GM23338 (cell line): ENCODE results near the gene TLX3.

Experiments
- CREB1 ChIP-seq: fragments of 250-450 bp; sonication (Bioruptor Pico); IDR thresholded peaks from 2 replicates; pipeline ENCODE4 v1.5.0; 2020; ENCODE audit warnings: low read depth, mild to moderate bottlenecking, moderate library complexity
- EZH2 ChIP-seq: fragments of 200-600 bp; sonication (generic); IDR thresholded peaks from one replicate; pipeline ENCODE4 v1.8.0; 2017; ENCODE audit warnings: antibody characterized with exemption, mild to moderate bottlenecking, low read depth; ENCODE audit not compliant: unreplicated experiment
- EZH2phosphoT487 ChIP-seq: fragments of 200-600 bp; sonication (generic); IDR thresholded peaks from one replicate; pipeline ENCODE4 v1.8.1; 2018; ENCODE audit warnings: antibody characterized with exemption; ENCODE audit not compliant: unreplicated experiment
- JUNB ChIP-seq: IDR thresholded peaks from one replicate; pipeline ENCODE4 v1.6.1; 2016; ENCODE audit warnings: antibody characterized with exemption; ENCODE audit not compliant: unreplicated experiment
- NANOG ChIP-seq: IDR thresholded peaks from 2 replicates; pipeline ENCODE4 v1.6.1; 2016; ENCODE audit warnings: antibody characterized with exemption, borderline replicate concordance
- POLR2AphosphoS5 ChIP-seq: IDR thresholded peaks from 2 replicates; pipeline ENCODE4 v1.6.1; 2016; ENCODE audit warnings: antibody characterized with exemption, low read depth
- STAT1 ChIP-seq: IDR thresholded peaks from one replicate; pipeline ENCODE4 v1.6.1; 2016; ENCODE audit warnings: antibody characterized with exemption; ENCODE audit not compliant: unreplicated experiment
- ZNF114 ChIP-seq: fragments of 250-450 bp; sonication (Bioruptor Pico); IDR thresholded peaks from 2 replicates; pipeline ENCODE4 v1.5.0; 2020; ENCODE audit warnings: mild to moderate bottlenecking, moderate library complexity
- TF ChIP-seq, protein P1 (sequence below), 2 experiments: fragments of 200-600 bp in 1 of 2; sonication (generic) in 1 of 2; conservative IDR thresholded peaks; 2 replicates each; pipeline versions ENCODE4 v1.5.1 to v1.6.1; 2016 to 2017; ENCODE audit warnings: antibody characterized with exemption in 2 of 2, low read depth in 2 of 2, mild to moderate bottlenecking in 2 of 2, moderate library complexity in 1 of 2
- TF ChIP-seq, protein P2 (sequence below): IDR thresholded peaks from one replicate; pipeline ENCODE4 v1.6.1; 2018; ENCODE audit warnings: antibody characterized with exemption; ENCODE audit not compliant: unreplicated experiment
- TF ChIP-seq, protein P3 (sequence below): IDR thresholded peaks from 2 replicates; pipeline ENCODE4 v1.6.1; 2016; ENCODE audit warnings: antibody characterized with exemption

- TF ChIP-seq, protein P1, sequence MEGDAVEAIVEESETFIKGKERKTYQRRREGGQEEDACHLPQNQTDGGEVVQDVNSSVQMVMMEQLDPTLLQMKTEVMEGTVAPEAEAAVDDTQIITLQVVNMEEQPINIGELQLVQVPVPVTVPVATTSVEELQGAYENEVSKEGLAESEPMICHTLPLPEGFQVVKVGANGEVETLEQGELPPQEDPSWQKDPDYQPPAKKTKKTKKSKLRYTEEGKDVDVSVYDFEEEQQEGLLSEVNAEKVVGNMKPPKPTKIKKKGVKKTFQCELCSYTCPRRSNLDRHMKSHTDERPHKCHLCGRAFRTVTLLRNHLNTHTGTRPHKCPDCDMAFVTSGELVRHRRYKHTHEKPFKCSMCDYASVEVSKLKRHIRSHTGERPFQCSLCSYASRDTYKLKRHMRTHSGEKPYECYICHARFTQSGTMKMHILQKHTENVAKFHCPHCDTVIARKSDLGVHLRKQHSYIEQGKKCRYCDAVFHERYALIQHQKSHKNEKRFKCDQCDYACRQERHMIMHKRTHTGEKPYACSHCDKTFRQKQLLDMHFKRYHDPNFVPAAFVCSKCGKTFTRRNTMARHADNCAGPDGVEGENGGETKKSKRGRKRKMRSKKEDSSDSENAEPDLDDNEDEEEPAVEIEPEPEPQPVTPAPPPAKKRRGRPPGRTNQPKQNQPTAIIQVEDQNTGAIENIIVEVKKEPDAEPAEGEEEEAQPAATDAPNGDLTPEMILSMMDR (conservative IDR thresholded peaks at IDR 0.05; ENCODE audit: low read depth in 2 of 2): no peak
- TF ChIP-seq, protein P2, sequence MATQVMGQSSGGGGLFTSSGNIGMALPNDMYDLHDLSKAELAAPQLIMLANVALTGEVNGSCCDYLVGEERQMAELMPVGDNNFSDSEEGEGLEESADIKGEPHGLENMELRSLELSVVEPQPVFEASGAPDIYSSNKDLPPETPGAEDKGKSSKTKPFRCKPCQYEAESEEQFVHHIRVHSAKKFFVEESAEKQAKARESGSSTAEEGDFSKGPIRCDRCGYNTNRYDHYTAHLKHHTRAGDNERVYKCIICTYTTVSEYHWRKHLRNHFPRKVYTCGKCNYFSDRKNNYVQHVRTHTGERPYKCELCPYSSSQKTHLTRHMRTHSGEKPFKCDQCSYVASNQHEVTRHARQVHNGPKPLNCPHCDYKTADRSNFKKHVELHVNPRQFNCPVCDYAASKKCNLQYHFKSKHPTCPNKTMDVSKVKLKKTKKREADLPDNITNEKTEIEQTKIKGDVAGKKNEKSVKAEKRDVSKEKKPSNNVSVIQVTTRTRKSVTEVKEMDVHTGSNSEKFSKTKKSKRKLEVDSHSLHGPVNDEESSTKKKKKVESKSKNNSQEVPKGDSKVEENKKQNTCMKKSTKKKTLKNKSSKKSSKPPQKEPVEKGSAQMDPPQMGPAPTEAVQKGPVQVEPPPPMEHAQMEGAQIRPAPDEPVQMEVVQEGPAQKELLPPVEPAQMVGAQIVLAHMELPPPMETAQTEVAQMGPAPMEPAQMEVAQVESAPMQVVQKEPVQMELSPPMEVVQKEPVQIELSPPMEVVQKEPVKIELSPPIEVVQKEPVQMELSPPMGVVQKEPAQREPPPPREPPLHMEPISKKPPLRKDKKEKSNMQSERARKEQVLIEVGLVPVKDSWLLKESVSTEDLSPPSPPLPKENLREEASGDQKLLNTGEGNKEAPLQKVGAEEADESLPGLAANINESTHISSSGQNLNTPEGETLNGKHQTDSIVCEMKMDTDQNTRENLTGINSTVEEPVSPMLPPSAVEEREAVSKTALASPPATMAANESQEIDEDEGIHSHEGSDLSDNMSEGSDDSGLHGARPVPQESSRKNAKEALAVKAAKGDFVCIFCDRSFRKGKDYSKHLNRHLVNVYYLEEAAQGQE: no peak
- TF ChIP-seq EZH2: no peak
- TF ChIP-seq POLR2AphosphoS5: no peak
- no peak for TF ChIP-seq EZH2phosphoT487
- no peak for TF ChIP-seq JUNB
- no peak for TF ChIP-seq STAT1
- no peak for TF ChIP-seq NANOG
- no peak for TF ChIP-seq CREB1 (CRISPR knock-in tag)
- TF ChIP-seq, protein P3, sequence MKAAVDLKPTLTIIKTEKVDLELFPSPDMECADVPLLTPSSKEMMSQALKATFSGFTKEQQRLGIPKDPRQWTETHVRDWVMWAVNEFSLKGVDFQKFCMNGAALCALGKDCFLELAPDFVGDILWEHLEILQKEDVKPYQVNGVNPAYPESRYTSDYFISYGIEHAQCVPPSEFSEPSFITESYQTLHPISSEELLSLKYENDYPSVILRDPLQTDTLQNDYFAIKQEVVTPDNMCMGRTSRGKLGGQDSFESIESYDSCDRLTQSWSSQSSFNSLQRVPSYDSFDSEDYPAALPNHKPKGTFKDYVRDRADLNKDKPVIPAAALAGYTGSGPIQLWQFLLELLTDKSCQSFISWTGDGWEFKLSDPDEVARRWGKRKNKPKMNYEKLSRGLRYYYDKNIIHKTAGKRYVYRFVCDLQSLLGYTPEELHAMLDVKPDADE: no peak
- no peak for TF ChIP-seq ZNF114
These were observed 33.1 kb upstream of the TLX3 start for GRCh38 chr5:171275841-171276544.
